LNCaP clone FGC (cell line): ENCODE data around the gene RAB31.

Experiments
- DNase-seq: peaks from one replicate; pipeline ENCODE4 v3.0.0-alpha.2; 2011; ENCODE audit warnings: low read depth
- H3K4me3 ChIP-seq: 2 replicates; pipeline ENCODE4 v1.5.1; 2011; ENCODE audit warnings: mild to moderate bottlenecking, low read depth, low read length, control low read depth
- CTCF ChIP-seq: IDR thresholded peaks from 2 replicates; pipeline ENCODE4 v1.5.1; 2012; ENCODE audit warnings: mild to moderate bottlenecking; ENCODE audit not compliant: control insufficient read depth, insufficient read depth; ENCODE audit errors: extremely low read depth

Gene RAB31

GRCh38 chr18:9808295-9809241 is 100.5 kb downstream of the RAB31 start:
- TF ChIP-seq CTCF: no peak
- no peak for DNase-seq
- H3K4me3 ChIP-seq: no peak overlapping the region

GRCh38 chr18:9809697-9810096 is 101.6 kb downstream of the RAB31 start:
- no peak for DNase-seq
- TF ChIP-seq CTCF: no peak
- no peak overlapping the region for H3K4me3 ChIP-seq

GRCh38 chr18:9810299-9810698 is 102.2 kb downstream of the RAB31 start:
- H3K4me3 ChIP-seq: no peak overlapping the region
- DNase-seq: no peak
- TF ChIP-seq CTCF: no peak

GRCh38 chr18:9810994-9811705 is 103.0 kb downstream of the RAB31 start:
- no peak overlapping the region for H3K4me3 ChIP-seq
- DNase-seq: no peak
- no peak for TF ChIP-seq CTCF

- TF ChIP-seq CTCF: no peak
- no peak overlapping the region for H3K4me3 ChIP-seq
- no peak for DNase-seq
Observed at GRCh38 chr18:9811978-9812377, 103.9 kb downstream of the RAB31 start.

- no peak for TF ChIP-seq CTCF
- no peak overlapping the region for H3K4me3 ChIP-seq
- DNase-seq: no peak
Observed at GRCh38 chr18:9814431-9814830, 106.3 kb downstream of the RAB31 start.
